Endodermal cell (in vitro differentiated cells): Measurements from ENCODE around the gene SERPINA1. TPM values are rescaled to one million over a fixed set of nuclear protein-coding genes. Genes with fewer than 3 reads are reported as not detected.
"Not testable (repeated sequence)": the region's sequence is repeated elsewhere in the genome, so short reads cannot be mapped to it uniquely, and the experiment has no call there.

Experiments
- DNase-seq: peaks from one replicate; pipeline ENCODE4 v3.0.0-alpha.2; 2017
- H3K27ac ChIP-seq: 2 replicates; pipeline ENCODE4 v1.5.1; 2013; ENCODE audit warnings: mild to moderate bottlenecking, low read depth, low read length, moderate library complexity
- H3K27me3 ChIP-seq: 2 replicates; pipeline ENCODE4 v1.6.1; 2013; ENCODE audit warnings: mild to moderate bottlenecking, low read length, moderate library complexity; ENCODE audit not compliant: insufficient read depth, control insufficient read depth, poor library complexity, severe bottlenecking
- H3K36me3 ChIP-seq: 2 replicates; pipeline ENCODE4 v1.7.0; 2013; ENCODE audit warnings: mild to moderate bottlenecking, low read length, moderate library complexity; ENCODE audit not compliant: control insufficient read depth, insufficient read depth
- H3K4me1 ChIP-seq: one replicate; pipeline ENCODE4 v1.7.0; 2013; ENCODE audit warnings: low read length; ENCODE audit not compliant: control insufficient read depth, insufficient read depth
- H3K4me3 ChIP-seq: 2 replicates; pipeline ENCODE4 v1.5.1; 2013; ENCODE audit warnings: mild to moderate bottlenecking, low read length, moderate library complexity
- H3K9ac ChIP-seq: 2 replicates; pipeline ENCODE4 v1.6.1; 2013; ENCODE audit warnings: mild to moderate bottlenecking, low read length, moderate library complexity; ENCODE audit not compliant: poor library complexity, severe bottlenecking; ENCODE audit errors: extremely low read depth
- H3K9me3 ChIP-seq: 2 replicates; pipeline ENCODE4 v1.6.1; 2013; ENCODE audit warnings: mild to moderate bottlenecking, low read length, moderate library complexity; ENCODE audit not compliant: control insufficient read depth
- H3K27ac Mint-ChIP-seq: 2 replicates; pipeline ENCODE4 v1.8.0; 2020; ENCODE audit warnings: mixed read lengths
- H3K27me3 Mint-ChIP-seq: 2 replicates; pipeline ENCODE4 v1.8.0; 2021; ENCODE audit warnings: mild to moderate bottlenecking, mixed read lengths; ENCODE audit not compliant: insufficient read depth
- H3K36me3 Mint-ChIP-seq: 2 replicates; pipeline ENCODE4 v1.8.0; 2020; ENCODE audit warnings: low read depth, mixed read lengths
- H3K4me1 Mint-ChIP-seq: 2 replicates; pipeline ENCODE4 v1.8.0; 2020; ENCODE audit warnings: mixed read lengths
- H3K4me3 Mint-ChIP-seq: 2 replicates; pipeline ENCODE4 v1.8.0; 2020; ENCODE audit warnings: mild to moderate bottlenecking, moderate library complexity, mixed read lengths
- H3K9me3 Mint-ChIP-seq: 2 replicates; pipeline ENCODE4 v1.8.0; 2020; ENCODE audit warnings: mild to moderate bottlenecking, mixed read lengths
- WGBS, 2 experiments: methylation state at CpG; one replicate each; pipeline versions ENCODE4 v1.1.5 to v1.1.7; 2013; ENCODE audit warnings: missing lambda C conversion rate in 2 of 2, mixed read lengths in 1 of 2; ENCODE audit not compliant: insufficient coverage in 1 of 2, insufficient read length in 1 of 2; 5-methylcytosine and 5-hydroxymethylcytosine counted together
- total RNA-seq, 2 donors: library from RNA; stranded (reverse); fragmentation: NEBNext Ultra II Directional in 1 of 2; extraction: Animal tissue kit (Norgen Biotek cat#: 25700) in 1 of 2; gene quantifications; 2 replicates in 1 of 2; 3 replicates in 1 of 2; pipeline ENCODE4 v1.2.1, GENCODE V29; 2021
- TF ChIP-seq, protein P1 (sequence below): fragments of 200-600 bp; sonication (generic); conservative IDR thresholded peaks from 2 replicates; pipeline ENCODE4 v1.5.0; 2021; ENCODE audit warnings: antibody characterized with exemption, mild to moderate bottlenecking

The SERPINA1 gene
- total RNA-seq, 2 donors from 2014 or later, result 1.2 TPM; not detected in 1

- H3K27ac Mint-ChIP-seq, result peak overlapping the region; percentile 67
These were observed 16.3 kb downstream of the SERPINA1 start for GRCh38 chr14:94372021-94372605.

DNA sequence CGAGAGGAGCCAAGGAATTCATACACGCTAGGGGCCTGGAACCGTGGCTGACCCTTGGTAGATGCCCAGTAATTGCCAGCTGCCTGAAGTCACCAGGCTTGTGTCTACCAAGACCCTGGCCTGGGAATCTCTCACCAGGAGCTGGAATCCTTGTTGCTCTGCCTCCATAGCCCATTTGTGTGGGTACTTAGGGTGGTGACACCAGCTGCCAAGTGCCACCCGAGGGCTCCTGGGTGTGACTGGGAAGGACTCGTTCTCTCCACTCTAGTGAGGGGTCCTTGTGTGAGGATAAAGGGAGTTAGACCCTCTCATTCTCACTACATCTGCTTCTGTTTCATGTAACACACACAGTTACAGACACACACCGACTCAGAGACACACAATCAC is 17.9 kb downstream of the SERPINA1 start:
- no peak for DNase-seq
- no peaks in the 10 kb centered on the region for H3K9me3 Mint-ChIP-seq
- peaks cover 18% of the 10 kb centered on the region for H3K4me1 Mint-ChIP-seq
- TF ChIP-seq, protein P1, sequence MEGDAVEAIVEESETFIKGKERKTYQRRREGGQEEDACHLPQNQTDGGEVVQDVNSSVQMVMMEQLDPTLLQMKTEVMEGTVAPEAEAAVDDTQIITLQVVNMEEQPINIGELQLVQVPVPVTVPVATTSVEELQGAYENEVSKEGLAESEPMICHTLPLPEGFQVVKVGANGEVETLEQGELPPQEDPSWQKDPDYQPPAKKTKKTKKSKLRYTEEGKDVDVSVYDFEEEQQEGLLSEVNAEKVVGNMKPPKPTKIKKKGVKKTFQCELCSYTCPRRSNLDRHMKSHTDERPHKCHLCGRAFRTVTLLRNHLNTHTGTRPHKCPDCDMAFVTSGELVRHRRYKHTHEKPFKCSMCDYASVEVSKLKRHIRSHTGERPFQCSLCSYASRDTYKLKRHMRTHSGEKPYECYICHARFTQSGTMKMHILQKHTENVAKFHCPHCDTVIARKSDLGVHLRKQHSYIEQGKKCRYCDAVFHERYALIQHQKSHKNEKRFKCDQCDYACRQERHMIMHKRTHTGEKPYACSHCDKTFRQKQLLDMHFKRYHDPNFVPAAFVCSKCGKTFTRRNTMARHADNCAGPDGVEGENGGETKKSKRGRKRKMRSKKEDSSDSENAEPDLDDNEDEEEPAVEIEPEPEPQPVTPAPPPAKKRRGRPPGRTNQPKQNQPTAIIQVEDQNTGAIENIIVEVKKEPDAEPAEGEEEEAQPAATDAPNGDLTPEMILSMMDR, result no peak
- H3K9ac ChIP-seq, result no peak overlapping the region
- H3K36me3 ChIP-seq, result no peaks in the 10 kb centered on the region
- WGBS, 2 experiments, result 87% methylated on average over 3 of the region's 6 CpGs; no CpG with 5 or more reads in 1 of the 2 experiments
- no peaks in the 10 kb centered on the region for H3K9me3 ChIP-seq
- H3K27me3 ChIP-seq, result no peaks in the 10 kb centered on the region
- no peak overlapping the region for H3K4me3 Mint-ChIP-seq
- peaks cover 7% of the 10 kb centered on the region for H3K4me1 ChIP-seq
- H3K27ac ChIP-seq, result no peak overlapping the region
- no peak overlapping the region for H3K4me3 ChIP-seq
- H3K36me3 Mint-ChIP-seq, result no peaks in the 10 kb centered on the region
- no peaks in the 10 kb centered on the region for H3K27me3 Mint-ChIP-seq
- H3K27ac Mint-ChIP-seq, result no peak overlapping the region

More at GRCh38 chr14:94372021-94372605, 16.3 kb downstream of the SERPINA1 start:
- Mint-ChIP-seq H3K9me3 (no peaks in the 10 kb centered on the region), H3K36me3 (no peaks in the 10 kb centered on the region), H3K27me3 (no peaks in the 10 kb centered on the region), H3K4me3 (no peak overlapping the region), H3K4me1 (peaks cover 26% of the 10 kb centered on the region)
- Histone ChIP-seq H3K27me3 (no peaks in the 10 kb centered on the region), H3K9me3 (no peaks in the 10 kb centered on the region), H3K9ac (no peak overlapping the region), H3K36me3 (no peaks in the 10 kb centered on the region), H3K4me3 (no peak overlapping the region), H3K27ac (no peak overlapping the region), H3K4me1 (peaks cover 7% of the 10 kb centered on the region)
- peak; percentile 83 for DNase-seq
- 89 to 91% methylated on average over 8 to 13 of the region's 13 CpGs for WGBS, 2 experiments
- TF ChIP-seq, protein P1, result peak; percentile 66

GRCh38 chr14:94369766-94370523 is 18.5 kb downstream of the SERPINA1 start:
- peak; percentile 22 for DNase-seq
- H3K27ac Mint-ChIP-seq, H3K4me1 ChIP-seq, H3K27me3 Mint-ChIP-seq, H3K4me3 Mint-ChIP-seq, H3K9me3 Mint-ChIP-seq, H3K36me3 ChIP-seq, H3K27ac ChIP-seq, H3K27me3 ChIP-seq, H3K4me3 ChIP-seq, H3K9ac ChIP-seq, H3K36me3 Mint-ChIP-seq, H3K9me3 ChIP-seq: not testable (repeated sequence)
- 90 to 91% methylated on average over 7 to 15 of the region's 22 CpGs for WGBS, 2 experiments
- peaks cover 13% of the 10 kb centered on the region for H3K4me1 Mint-ChIP-seq
